ENCODE data around the gene FUCA2. TPM values are rescaled to one million over a fixed set of nuclear protein-coding genes. Genes with fewer than 3 reads are reported as not detected.

The FUCA2 gene
- total and polyA plus RNA-seq, 2 of the 8 experiments (the other 6 are each of a cell fraction or from before 2014, with no cell fraction given) = 24.2 to 47.2 TPM

DNA sequence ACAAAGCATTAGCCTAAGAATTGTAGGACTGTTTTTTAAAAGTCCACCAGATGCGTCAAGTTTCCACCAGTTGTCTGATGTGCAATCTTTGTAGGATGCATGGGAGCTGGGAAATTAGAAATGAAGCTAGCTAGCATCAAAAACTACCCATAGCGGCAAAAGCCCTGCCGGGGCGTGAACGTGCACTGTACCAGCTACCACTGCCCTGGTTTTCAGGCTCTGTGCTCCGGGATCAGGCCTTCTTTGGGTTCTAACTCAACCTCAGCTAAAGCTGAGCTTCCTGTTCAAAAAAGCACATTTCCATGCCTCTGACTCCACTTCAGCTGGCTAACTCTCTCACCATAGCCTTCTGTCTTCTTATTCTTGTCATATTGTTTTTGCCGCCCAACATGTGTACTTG lies 26.9 kb upstream of the FUCA2 start:
- Histone ChIP-seq H3K9ac (replicated peaks in 1 of 4; ENCODE audit: extremely low read depth in 1 of 4, low read depth in 3 of 4, low read length in 3 of 4) (no peak overlapping the region), H3K79me1 (ENCODE audit: low read depth, low read length) (no peaks in the 10 kb centered on the region), H2BK20ac (ENCODE audit: low read length) (no peak overlapping the region), H4K91ac (replicated peaks; ENCODE audit: insufficient read length, low read length) (no peak overlapping the region), H4K20me1 (replicated peaks in 1 of 2; ENCODE audit: control insufficient read depth in 1 of 2, insufficient read depth in 2 of 2, low read length in 2 of 2) (no peaks in the 10 kb centered on the region), H3K27me3 (replicated peaks in 1 of 4; ENCODE audit: control insufficient read depth in 3 of 4, extremely low read depth in 1 of 4, insufficient read depth in 3 of 4, low read length in 3 of 4) (peaks cover 2 to 30% (median 22%) of the 10 kb centered on the region in 4 experiments), H4K8ac (ENCODE audit: extremely low read depth, insufficient read depth, low read length) (no peak overlapping the region), H2BK12ac (ENCODE audit: low read depth, low read length) (no peak overlapping the region), H4K5ac (ENCODE audit: insufficient read length, low read depth, low read length) (no peak overlapping the region), H2BK15ac (ENCODE audit: low read length) (no peak overlapping the region), H2BK5ac (ENCODE audit: low read depth, low read length) (no peak overlapping the region), H3K4me2 (ENCODE audit: insufficient read depth in 1 of 2, low read depth in 2 of 2, low read length in 2 of 2) (peak overlapping the region in 1 of 2 experiments; percentile 70; a peak in 1 of 4 replicates), H2BK120ac (replicated peaks; ENCODE audit: low read depth, low read length) (no peak overlapping the region), H3K4me3 (ENCODE audit: extremely low read depth in 1 of 4, insufficient read depth in 2 of 4, low read depth in 3 of 4, low read length in 4 of 4) (no peak overlapping the region), H3K4me1 (replicated peaks in 1 of 4; ENCODE audit: control insufficient read depth in 3 of 4, insufficient read depth in 4 of 4, low read length in 3 of 4) (peaks cover 6 to 10% (median 8%) of the 10 kb centered on the region in 4 experiments), H3K14ac (ENCODE audit: insufficient read length) (no peak overlapping the region), H3K9me3 (ENCODE audit: insufficient read depth in 2 of 2, low read depth in 1 of 2, low read length in 1 of 2) (no peaks in the 10 kb centered on the region), H3K27ac (ENCODE audit: low read depth, low read length) (no peak overlapping the region), H2AK5ac (ENCODE audit: low read depth, low read length) (peak overlapping the region; percentile 57; the same call in 1 of the 2 replicates), H3K36me3 (ENCODE audit: control insufficient read depth in 2 of 4, insufficient read depth in 4 of 4, low read length in 3 of 4) (no peaks in the 10 kb centered on the region), H3K23ac (ENCODE audit: insufficient read length) (no peak overlapping the region), H3K79me2 (ENCODE audit: control insufficient read depth in 1 of 2, insufficient read depth in 2 of 2, low read length in 2 of 2) (no peaks in the 10 kb centered on the region), H2AFZ (ENCODE audit: low read length) (no peak overlapping the region), H3K56ac (replicated peaks; ENCODE audit: insufficient read length, low read depth, low read length) (no peak overlapping the region), H3K18ac (ENCODE audit: extremely low read depth, low read length) (no peak overlapping the region), H3K23me2 (ENCODE audit: low read depth, low read length) (peaks cover 9% of the 10 kb centered on the region; the same call in 1 of the 2 replicates), H3K4ac (replicated peaks; ENCODE audit: insufficient read length, low read depth, low read length) (no peak overlapping the region)
- no peak for DNase-seq (ENCODE audit: low read depth in 1 of 2, low spot score in 2 of 2)
- POLR2A ChIA-PET (ENCODE audit: partially characterized antibody) = interaction anchor here (0.8 to 3.6 kb wide), 2 partner anchors 10 to 26 kb away, joined by 3 to 24 read pairs; partner anchors contain the start of gene FUCA2
- 97% methylated on average over 7 of the region's 7 CpGs; no CpG with 5 or more reads in 1 of the 2 experiments for WGBS, 2 experiments (ENCODE audit: extremely low coverage in 1 of 2, insufficient coverage in 1 of 2, insufficient read length in 1 of 2, insufficient replicate concordance in 2 of 2, low coverage in 1 of 2, low lambda C conversion rate in 2 of 2, missing lambda C conversion rate in 1 of 2)
- TF ChIP-seq, protein P1, sequence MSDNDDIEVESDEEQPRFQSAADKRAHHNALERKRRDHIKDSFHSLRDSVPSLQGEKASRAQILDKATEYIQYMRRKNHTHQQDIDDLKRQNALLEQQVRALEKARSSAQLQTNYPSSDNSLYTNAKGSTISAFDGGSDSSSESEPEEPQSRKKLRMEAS (IDR thresholded peaks at IDR 0.05) = no peak
- TF ChIP-seq SP4 (IDR thresholded peaks at IDR 0.05; ENCODE audit: low read length) = no peak
- TF ChIP-seq, protein P2, sequence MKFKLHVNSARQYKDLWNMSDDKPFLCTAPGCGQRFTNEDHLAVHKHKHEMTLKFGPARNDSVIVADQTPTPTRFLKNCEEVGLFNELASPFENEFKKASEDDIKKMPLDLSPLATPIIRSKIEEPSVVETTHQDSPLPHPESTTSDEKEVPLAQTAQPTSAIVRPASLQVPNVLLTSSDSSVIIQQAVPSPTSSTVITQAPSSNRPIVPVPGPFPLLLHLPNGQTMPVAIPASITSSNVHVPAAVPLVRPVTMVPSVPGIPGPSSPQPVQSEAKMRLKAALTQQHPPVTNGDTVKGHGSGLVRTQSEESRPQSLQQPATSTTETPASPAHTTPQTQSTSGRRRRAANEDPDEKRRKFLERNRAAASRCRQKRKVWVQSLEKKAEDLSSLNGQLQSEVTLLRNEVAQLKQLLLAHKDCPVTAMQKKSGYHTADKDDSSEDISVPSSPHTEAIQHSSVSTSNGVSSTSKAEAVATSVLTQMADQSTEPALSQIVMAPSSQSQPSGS (IDR thresholded peaks at IDR 0.05; ENCODE audit: low read length) = no peak
- no peak for TF ChIP-seq CBX8 (IDR thresholded peaks at IDR 0.05; ENCODE audit: borderline replicate concordance, low read depth, low read length)
- no peak for TF ChIP-seq KDM4A (IDR thresholded peaks at IDR 0.05; ENCODE audit: low read depth, low read length, severe bottlenecking)
- no peak for TF ChIP-seq RNF2 (IDR thresholded peaks at IDR 0.05; ENCODE audit: borderline replicate concordance, low read depth, low read length, missing control alignments, poor library complexity, severe bottlenecking)
- TF ChIP-seq NANOG (IDR thresholded peaks at IDR 0.05; ENCODE audit: insufficient read depth, low read depth, low read length, poor library complexity, severe bottlenecking) = no peak
- TF ChIP-seq BCL11A (IDR thresholded peaks at IDR 0.05; ENCODE audit: low read depth in 2 of 2, low read length in 2 of 2) = no peak
- no peak for FAIRE-seq
- CTCF ChIA-PET (ENCODE audit: partially characterized antibody) = interaction anchor here (0.6 to 9.9 kb wide), 16 partner anchors 9 to 527 kb away, joined by 3 to 77 read pairs (median 3); partner anchors contain the start of gene FUCA2

Data from H1 (cell line).